GM10266 (cell line): ENCODE results near the gene MYOF.
"Not testable (repeated sequence)": the region's sequence is repeated elsewhere in the genome, so short reads cannot be mapped to it uniquely, and the experiment has no call there.

Experiments used
- DNase-seq: peaks from one replicate; pipeline ENCODE4 v3.0.0; 2012; ENCODE audit errors: extremely low spot score
- TF ChIP-seq, protein P1 (sequence below): IDR thresholded peaks from 2 replicates; pipeline ENCODE4 v1.5.1; 2012; ENCODE audit warnings: mild to moderate bottlenecking, low read depth; ENCODE audit not compliant: control insufficient read depth, insufficient read depth; ENCODE audit errors: missing control alignments

The MYOF gene

DNA sequence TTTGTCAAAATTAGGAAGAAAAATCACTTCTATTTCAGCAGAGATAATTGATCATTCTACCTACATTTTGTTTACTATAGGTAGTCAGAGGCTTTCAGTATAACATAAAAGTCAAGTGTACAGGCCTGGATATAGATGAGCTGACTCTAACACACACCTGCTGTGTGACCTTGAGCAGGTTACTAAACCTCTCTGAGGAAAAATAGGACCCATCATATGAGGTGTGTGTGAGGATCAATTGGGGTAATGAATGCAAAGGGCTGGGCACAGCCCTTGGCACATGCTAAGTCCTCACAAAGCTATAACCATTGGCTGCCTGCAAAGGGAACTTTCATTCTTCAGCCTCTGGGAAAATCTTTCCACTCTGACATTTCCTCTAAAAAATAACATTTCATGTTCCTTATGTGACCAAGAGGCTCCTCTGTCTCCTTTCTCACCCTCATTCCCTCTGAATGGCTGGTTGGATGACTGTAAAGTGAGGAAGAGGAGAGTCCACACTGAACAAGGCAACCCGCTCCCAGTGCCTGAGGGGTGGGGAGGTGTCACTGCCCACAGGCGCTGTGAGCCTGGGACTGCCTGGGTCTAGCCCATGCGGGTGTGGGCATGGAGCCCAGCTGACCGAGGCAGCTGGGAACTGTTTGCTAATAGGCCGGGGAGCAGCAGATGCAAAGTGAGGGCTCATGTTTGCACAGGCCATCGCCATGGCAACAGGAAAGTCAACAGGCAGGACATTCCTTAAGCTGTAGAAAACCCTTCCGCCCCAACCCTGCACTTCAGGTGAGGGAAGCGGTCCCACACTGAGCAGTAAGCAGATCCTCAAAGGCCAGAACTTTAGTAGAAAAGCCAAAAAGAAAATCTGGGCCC lies 36.8 kb downstream of the MYOF start:
- DNase-seq = no peak

GRCh38 chr10:93443481-93443880 lies 38.7 kb downstream of the MYOF start:
- DNase-seq = no peak
- TF ChIP-seq, protein P1, sequence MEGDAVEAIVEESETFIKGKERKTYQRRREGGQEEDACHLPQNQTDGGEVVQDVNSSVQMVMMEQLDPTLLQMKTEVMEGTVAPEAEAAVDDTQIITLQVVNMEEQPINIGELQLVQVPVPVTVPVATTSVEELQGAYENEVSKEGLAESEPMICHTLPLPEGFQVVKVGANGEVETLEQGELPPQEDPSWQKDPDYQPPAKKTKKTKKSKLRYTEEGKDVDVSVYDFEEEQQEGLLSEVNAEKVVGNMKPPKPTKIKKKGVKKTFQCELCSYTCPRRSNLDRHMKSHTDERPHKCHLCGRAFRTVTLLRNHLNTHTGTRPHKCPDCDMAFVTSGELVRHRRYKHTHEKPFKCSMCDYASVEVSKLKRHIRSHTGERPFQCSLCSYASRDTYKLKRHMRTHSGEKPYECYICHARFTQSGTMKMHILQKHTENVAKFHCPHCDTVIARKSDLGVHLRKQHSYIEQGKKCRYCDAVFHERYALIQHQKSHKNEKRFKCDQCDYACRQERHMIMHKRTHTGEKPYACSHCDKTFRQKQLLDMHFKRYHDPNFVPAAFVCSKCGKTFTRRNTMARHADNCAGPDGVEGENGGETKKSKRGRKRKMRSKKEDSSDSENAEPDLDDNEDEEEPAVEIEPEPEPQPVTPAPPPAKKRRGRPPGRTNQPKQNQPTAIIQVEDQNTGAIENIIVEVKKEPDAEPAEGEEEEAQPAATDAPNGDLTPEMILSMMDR = no peak

More for the DNA sequence above, 36.8 kb downstream of the MYOF start:
- TF ChIP-seq, protein P1 = no peak

DNA sequence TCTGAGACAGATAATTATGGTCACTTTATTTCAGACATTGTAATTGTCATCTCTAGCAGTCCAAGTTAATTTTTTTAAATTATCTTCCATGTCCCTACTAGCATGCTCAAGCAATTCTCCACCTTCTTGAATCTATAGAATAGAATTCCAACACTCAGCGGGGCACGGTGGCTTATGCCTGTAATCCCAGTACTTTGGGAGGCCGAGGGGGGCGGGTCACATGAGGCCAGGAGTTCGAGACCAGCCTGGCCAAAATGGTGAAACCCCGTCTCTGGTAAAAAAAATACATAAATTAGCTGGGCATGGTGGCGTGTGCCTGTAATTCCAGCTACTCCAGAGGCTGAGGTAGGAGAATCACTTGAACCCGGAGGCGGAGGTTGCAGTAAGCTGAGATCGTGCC lies 39.4 kb downstream of the MYOF start:
- DNase-seq = not testable (repeated sequence)

- no peak for DNase-seq
- TF ChIP-seq, protein P1 = no peak
Observed at GRCh38 chr10:93440591-93441091, 41.5 kb downstream of the MYOF start.

DNA sequence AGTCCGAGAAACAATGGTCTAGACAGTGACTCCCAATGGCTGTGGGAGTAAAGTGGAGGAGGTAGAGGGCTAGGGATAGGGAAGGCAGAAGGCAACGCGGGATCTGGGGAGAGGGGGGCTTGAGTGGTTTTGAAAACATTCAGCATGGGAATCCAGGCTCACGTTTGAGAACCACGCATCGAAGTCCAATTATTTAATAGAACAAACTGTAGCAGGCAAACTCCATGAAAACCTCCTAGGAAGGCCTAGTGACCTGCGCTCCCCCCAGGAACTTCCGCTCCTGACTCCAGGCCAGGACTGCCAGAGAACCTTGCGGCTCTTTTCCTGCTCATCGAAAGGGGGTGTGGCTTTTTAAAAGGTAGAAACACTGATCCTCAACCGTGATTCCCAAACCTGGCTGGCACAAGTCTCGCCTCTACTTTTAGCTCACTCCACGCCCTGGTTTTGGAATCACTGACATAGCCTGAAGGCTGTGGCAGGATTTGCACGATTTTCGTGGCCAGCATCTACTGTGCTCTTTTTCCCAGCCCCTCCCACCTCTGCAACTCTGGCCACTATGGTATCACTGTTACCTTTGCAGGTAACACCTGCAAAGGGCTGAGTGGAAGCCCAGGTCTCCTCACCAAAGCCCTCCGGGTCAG lies 43.4 kb downstream of the MYOF start:
- DNase-seq = no peak
- TF ChIP-seq, protein P1 = no peak

GRCh38 chr10:93437946-93438612 lies 44.1 kb downstream of the MYOF start:
- TF ChIP-seq, protein P1 = no peak
- DNase-seq = no peak

- no peak for DNase-seq
- TF ChIP-seq, protein P1 = no peak
Observed at GRCh38 chr10:93437086-93437945, 44.8 kb downstream of the MYOF start.
